ENCODE measurements around the gene MRPL42.

Gene MRPL42

DNA sequence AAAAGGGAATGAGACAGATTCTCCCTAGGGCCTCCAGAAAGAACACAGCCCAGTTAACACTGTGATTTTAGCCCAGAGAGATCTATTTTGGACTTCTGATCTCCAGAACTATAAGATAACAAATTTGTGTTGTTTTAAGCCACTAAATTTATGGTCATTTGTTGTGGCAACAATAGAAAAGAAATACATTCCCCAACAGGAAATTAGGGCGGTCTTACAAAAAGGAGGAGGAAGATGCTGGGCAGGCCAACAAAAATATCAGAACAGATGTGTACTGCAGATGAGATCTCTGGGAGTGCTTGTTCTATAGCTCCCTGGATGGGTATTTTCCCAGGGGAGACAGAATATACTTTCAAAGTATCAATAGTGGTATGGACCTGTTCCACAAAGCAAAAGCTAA lies 73.2 kb downstream of the MRPL42 start:
- no peak overlapping the region for H3K4me3 ChIP-seq (ENCODE audit: low read length)
- peaks cover 3% of the 10 kb centered on the region; the same call in 1 of the 2 replicates for H3F3A ChIP-seq (ENCODE audit: control insufficient read depth, insufficient read depth)
- no peaks in the 10 kb centered on the region for H3K9me3 ChIP-seq (ENCODE audit: control insufficient read depth, insufficient read depth, low read length)
- H3K36me3 ChIP-seq (ENCODE audit: control insufficient read depth, low read length): no peaks in the 10 kb centered on the region
- no peaks in the 10 kb centered on the region for H3K79me2 ChIP-seq (ENCODE audit: control insufficient read depth, low read length)
- no peak overlapping the region for H3K27ac ChIP-seq (ENCODE audit: low read depth, low read length)
- no peak overlapping the region for H3K4me2 ChIP-seq (ENCODE audit: low read length)
- peaks cover 7% of the 10 kb centered on the region for H3K27me3 ChIP-seq (ENCODE audit: control insufficient read depth, low read length)
- H3K4me1 ChIP-seq (ENCODE audit: control insufficient read depth, low read length): peaks cover 13% of the 10 kb centered on the region
- TF ChIP-seq, protein P1, sequence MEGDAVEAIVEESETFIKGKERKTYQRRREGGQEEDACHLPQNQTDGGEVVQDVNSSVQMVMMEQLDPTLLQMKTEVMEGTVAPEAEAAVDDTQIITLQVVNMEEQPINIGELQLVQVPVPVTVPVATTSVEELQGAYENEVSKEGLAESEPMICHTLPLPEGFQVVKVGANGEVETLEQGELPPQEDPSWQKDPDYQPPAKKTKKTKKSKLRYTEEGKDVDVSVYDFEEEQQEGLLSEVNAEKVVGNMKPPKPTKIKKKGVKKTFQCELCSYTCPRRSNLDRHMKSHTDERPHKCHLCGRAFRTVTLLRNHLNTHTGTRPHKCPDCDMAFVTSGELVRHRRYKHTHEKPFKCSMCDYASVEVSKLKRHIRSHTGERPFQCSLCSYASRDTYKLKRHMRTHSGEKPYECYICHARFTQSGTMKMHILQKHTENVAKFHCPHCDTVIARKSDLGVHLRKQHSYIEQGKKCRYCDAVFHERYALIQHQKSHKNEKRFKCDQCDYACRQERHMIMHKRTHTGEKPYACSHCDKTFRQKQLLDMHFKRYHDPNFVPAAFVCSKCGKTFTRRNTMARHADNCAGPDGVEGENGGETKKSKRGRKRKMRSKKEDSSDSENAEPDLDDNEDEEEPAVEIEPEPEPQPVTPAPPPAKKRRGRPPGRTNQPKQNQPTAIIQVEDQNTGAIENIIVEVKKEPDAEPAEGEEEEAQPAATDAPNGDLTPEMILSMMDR (IDR thresholded peaks at IDR 0.05; ENCODE audit: low read depth, low read length, poor library complexity, severe bottlenecking): no peak
- TF ChIP-seq EZH2phosphoT487 (IDR thresholded peaks at IDR 0.05; ENCODE audit: borderline replicate concordance, low read length): no peak
- no peaks in the 10 kb centered on the region for H4K20me1 ChIP-seq (ENCODE audit: control insufficient read depth, insufficient read depth, low read depth, low read length)
- H3K9me2 ChIP-seq (replicated peaks; ENCODE audit: control insufficient read depth, low read length): no peaks in the 10 kb centered on the region

DNA sequence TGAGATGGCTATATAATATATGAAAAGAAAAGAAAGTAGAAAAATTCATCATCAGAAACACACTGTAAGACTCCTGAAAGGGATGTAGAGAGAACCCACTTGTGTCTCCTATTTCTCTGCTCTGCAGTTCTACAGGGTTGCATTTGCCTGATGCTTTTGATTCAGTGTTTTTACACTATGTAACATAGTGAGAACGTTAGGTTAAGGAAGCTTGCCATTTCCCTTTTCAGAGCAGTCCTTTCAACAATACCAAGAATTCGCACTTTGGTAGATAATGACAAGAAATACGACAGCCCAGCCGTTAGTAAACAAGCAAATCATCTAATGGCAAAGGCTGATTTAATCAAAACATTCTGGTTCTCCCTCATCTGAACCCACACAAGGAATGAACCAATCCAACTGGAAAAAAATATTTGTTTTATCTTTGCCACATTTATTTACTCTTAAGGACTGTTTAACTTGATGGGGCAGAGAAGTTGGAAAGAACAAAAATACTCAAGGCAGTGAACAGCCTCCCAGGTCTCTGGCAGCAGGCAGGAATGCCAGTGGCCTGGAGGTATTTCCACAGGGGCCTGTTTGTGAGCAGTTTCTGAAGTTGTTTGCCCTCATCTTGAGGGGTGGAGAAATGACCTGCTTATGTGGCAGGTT lies 74.4 kb downstream of the MRPL42 start:
- Histone ChIP-seq H3K4me2 (ENCODE audit: low read length) (no peak overlapping the region), H4K20me1 (ENCODE audit: control insufficient read depth, insufficient read depth, low read depth, low read length) (no peaks in the 10 kb centered on the region), H3K79me2 (ENCODE audit: control insufficient read depth, low read length) (no peaks in the 10 kb centered on the region)

DNA sequence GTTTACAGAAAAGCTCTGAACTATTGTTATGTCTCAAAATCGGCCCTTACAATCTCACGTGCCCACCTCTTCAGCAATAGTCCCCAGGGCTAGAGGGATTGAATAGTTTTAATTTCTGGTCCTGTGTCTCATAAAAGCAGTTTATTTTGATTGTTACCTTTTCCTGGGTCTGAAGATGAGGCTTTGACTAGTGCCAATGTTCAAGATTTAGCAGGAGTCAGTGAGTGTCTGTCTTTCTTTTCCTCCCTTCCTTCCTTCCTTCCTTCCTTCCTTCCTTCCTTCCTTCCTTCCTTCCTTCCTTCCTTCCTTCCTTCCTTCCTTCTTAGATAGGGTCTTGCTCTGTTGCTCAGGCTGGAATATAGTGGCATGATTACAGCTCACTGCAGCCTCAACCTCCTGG lies 80.5 kb downstream of the MRPL42 start:
- Histone ChIP-seq H3K9me2 (replicated peaks; ENCODE audit: control insufficient read depth, low read length) (no peaks in the 10 kb centered on the region), H3K79me2 (ENCODE audit: control insufficient read depth, low read length) (no peaks in the 10 kb centered on the region), H3K4me3 (ENCODE audit: low read length) (no peak overlapping the region), H3K36me3 (ENCODE audit: control insufficient read depth, low read length) (no peaks in the 10 kb centered on the region), H3K4me2 (ENCODE audit: low read length) (no peak overlapping the region), H3K9me3 (ENCODE audit: control insufficient read depth, insufficient read depth, low read length) (no peaks in the 10 kb centered on the region), H3K27ac (ENCODE audit: low read depth, low read length) (no peak overlapping the region), H3F3A (ENCODE audit: control insufficient read depth, insufficient read depth) (no peaks in the 10 kb centered on the region), H3K4me1 (ENCODE audit: control insufficient read depth, low read length) (no peaks in the 10 kb centered on the region), H4K20me1 (ENCODE audit: control insufficient read depth, insufficient read depth, low read depth, low read length) (no peaks in the 10 kb centered on the region), H3K27me3 (ENCODE audit: control insufficient read depth, low read length) (peaks cover 14% of the 10 kb centered on the region)
- TF ChIP-seq, protein P1 (IDR thresholded peaks at IDR 0.05; ENCODE audit: low read depth, low read length, poor library complexity, severe bottlenecking): no peak
- TF ChIP-seq EZH2phosphoT487 (IDR thresholded peaks at IDR 0.05; ENCODE audit: borderline replicate concordance, low read length): no peak

More for the DNA sequence above, 74.4 kb downstream of the MRPL42 start:
- TF ChIP-seq EZH2phosphoT487 (IDR thresholded peaks at IDR 0.05; ENCODE audit: borderline replicate concordance, low read length): no peak
- TF ChIP-seq, protein P1 (IDR thresholded peaks at IDR 0.05; ENCODE audit: low read depth, low read length, poor library complexity, severe bottlenecking): no peak
- Histone ChIP-seq H3K4me1 (ENCODE audit: control insufficient read depth, low read length) (peaks cover 6% of the 10 kb centered on the region), H3K9me3 (ENCODE audit: control insufficient read depth, insufficient read depth, low read length) (no peaks in the 10 kb centered on the region), H3K36me3 (ENCODE audit: control insufficient read depth, low read length) (no peaks in the 10 kb centered on the region), H3K4me3 (ENCODE audit: low read length) (no peak overlapping the region), H3K9me2 (replicated peaks; ENCODE audit: control insufficient read depth, low read length) (no peaks in the 10 kb centered on the region), H3F3A (ENCODE audit: control insufficient read depth, insufficient read depth) (no peaks in the 10 kb centered on the region), H3K27ac (ENCODE audit: low read depth, low read length) (no peak overlapping the region), H3K27me3 (ENCODE audit: control insufficient read depth, low read length) (peaks cover 7% of the 10 kb centered on the region)
